Stomach (tissue), 4 donors: ENCODE data around the gene SCYGR4.

Experiments used
- EP300 ChIP-seq: sonication (generic); formaldehyde crosslinking; IDR thresholded peaks from one replicate; pipeline ENCODE4 v1.6.1; 2017; ENCODE audit warnings: antibody characterized with exemption
- POLR2A ChIP-seq, 4 donors: fragments of 450-650 bp; IDR thresholded peaks; one replicate each; pipeline ENCODE4 v1.6.1; 2016; ENCODE audit warnings: antibody characterized with exemption in 4 of 4, control low read depth in 2 of 4, mild to moderate bottlenecking in 1 of 4, moderate library complexity in 1 of 4
- POLR2AphosphoS5 ChIP-seq, 3 donors: sonication (generic); formaldehyde crosslinking; IDR thresholded peaks; one replicate each; pipeline ENCODE4 v1.6.1; 2016; ENCODE audit warnings: antibody characterized with exemption in 3 of 3
- TF ChIP-seq, protein P1 (sequence below), 7 experiments: fragments of 450-650 bp in 4 of 7; fragments of 200-600 bp in 3 of 7; sonication (generic) in 3 of 7; IDR thresholded peaks; one replicate each; pipeline ENCODE4 v1.5.1; 2016 to 2019; ENCODE audit warnings: antibody characterized with exemption in 7 of 7, control low read depth in 2 of 7, mild to moderate bottlenecking in 1 of 7

- TF ChIP-seq, protein P1, sequence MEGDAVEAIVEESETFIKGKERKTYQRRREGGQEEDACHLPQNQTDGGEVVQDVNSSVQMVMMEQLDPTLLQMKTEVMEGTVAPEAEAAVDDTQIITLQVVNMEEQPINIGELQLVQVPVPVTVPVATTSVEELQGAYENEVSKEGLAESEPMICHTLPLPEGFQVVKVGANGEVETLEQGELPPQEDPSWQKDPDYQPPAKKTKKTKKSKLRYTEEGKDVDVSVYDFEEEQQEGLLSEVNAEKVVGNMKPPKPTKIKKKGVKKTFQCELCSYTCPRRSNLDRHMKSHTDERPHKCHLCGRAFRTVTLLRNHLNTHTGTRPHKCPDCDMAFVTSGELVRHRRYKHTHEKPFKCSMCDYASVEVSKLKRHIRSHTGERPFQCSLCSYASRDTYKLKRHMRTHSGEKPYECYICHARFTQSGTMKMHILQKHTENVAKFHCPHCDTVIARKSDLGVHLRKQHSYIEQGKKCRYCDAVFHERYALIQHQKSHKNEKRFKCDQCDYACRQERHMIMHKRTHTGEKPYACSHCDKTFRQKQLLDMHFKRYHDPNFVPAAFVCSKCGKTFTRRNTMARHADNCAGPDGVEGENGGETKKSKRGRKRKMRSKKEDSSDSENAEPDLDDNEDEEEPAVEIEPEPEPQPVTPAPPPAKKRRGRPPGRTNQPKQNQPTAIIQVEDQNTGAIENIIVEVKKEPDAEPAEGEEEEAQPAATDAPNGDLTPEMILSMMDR (IDR thresholded peaks at IDR 0.05), result no peak
- TF ChIP-seq POLR2AphosphoS5 (IDR thresholded peaks at IDR 0.05) (no peak), EP300 (no peak), POLR2A (IDR thresholded peaks at IDR 0.05) (no peak)
Observed at GRCh38 chr2:227582369-227582768, 34.9 kb upstream of the SCYGR4 start.
